Measurements from ENCODE around the gene AGAP1.
A peak's percentile ranks its signal among the peaks of the same experiment; 100 is the strongest.

Gene AGAP1

DNA sequence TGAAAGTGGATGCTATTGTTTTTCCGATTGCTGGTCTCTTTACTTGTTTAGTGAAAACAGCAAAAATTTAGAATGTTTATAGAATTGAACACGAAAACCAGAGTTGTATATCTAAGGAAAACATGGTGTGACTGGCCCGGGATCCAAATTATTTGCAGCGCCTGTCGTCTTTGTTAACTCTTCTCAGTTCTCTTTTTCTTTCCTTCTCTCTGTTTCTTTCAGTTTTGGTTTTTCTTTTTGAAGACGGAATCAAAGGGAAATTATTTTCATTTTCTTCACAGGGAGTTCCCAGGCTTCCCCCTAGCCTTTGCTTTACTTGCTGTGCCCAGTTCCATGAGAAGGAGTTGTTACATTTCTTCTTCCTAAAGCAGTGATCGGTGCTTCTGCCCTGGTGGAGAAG, 76.0 kb downstream of the AGAP1 start:
- DNase-seq (ENCODE audit: low read depth) = no peak

DNA sequence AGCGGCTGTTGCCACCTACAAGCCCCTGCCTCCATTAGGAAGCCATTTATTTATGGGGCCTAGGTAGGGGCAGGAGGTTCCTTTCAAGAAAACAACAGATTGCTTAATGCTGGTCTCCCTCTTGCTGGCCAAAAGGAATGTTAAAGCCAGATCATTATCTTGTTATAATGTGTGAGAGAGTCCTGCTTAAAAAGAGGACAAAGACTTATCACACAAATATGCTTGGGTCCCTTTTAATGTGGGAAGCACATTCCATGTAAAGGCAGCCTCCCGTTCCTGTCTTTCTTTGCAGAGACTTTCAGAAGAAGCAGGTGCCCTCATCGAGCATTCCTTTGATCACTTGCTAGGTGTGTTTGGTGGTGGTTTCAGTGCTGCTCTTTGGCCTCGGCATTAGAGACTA, 76.4 kb downstream of the AGAP1 start:
- DNase-seq (ENCODE audit: low read depth) = peak; percentile 81

DNA sequence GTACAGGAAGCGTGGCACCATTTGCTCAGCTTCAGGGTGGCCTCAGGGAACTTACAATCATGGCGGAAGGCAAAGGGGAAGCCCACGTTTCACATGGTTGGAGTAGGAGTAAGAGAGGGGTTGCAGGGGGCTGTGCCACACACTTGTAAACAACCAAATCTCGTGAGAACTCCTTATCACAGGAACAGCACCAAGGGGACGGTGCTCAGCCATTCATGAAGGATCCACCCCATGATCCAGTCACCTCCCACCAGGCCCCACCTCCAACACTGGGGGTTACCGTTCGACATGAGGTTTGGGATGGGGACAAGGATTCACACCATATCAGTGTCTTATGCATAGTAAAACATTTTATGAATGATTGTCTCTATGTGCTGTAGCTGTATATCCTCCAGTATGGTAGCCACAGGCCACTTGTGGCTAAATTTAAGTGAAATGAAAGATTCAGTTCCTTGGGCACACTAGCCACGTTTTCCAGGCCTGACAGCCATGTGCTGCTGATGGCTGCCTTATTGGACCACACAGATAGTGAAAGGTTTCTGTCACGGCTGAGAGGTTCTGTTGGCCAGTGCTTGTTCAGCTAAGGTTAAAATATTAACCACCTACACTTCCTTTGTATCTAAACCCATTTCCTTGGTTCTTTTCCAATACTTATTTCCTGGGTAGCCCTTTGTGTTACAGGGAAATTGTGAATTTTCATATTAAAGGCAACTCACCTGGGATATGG, 77.3 kb downstream of the AGAP1 start:
- no peak for DNase-seq (ENCODE audit: low read depth)

GRCh38 chr2:235572592-235572991, 78.7 kb downstream of the AGAP1 start:
- DNase-seq (ENCODE audit: low read depth) = no peak

GRCh38 chr2:235573331-235574221, 79.7 kb downstream of the AGAP1 start:
- no peak for DNase-seq (ENCODE audit: low read depth)

GRCh38 chr2:235575431-235575830, 81.6 kb downstream of the AGAP1 start:
- no peak for DNase-seq (ENCODE audit: low read depth)

- DNase-seq (ENCODE audit: low read depth) = no peak
Observed at GRCh38 chr2:235575904-235576303, 82.1 kb downstream of the AGAP1 start.

DNA sequence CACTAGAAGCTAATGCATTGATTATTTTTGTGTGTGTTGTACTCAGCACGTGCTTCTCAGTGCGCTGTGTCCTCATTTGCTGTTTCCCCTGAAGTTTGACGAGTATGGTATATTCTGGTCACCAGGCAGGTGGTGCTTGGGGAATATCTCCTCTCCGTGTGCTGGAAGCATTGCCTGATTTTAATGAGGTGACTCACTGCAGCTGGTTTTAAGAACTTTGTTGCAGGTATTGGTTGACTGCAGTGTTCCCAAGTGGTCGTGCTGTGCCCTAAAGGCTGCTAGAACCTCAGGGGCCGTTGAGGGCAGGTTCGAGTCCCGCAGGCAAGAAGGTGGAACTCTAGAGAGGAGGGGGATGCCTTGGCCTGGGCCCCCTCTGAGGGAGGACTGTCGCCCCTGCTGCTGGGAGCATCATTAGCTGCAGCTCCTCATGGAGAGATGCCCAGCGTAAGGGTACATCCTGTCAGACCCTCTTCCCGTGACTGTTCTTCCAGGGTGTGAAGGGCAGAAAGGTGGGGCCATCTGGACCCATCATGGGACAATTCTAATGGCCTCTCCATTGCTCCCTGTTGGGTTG, 82.6 kb downstream of the AGAP1 start:
- no peak for DNase-seq (ENCODE audit: low read depth)

GRCh38 chr2:235577404-235578330, 83.8 kb downstream of the AGAP1 start:
- DNase-seq (ENCODE audit: low read depth) = no peak

- DNase-seq (ENCODE audit: low read depth) = no peak
Observed at GRCh38 chr2:235579128-235579527, 85.3 kb downstream of the AGAP1 start.

- DNase-seq (ENCODE audit: low read depth) = no peak
Observed at GRCh38 chr2:235580426-235581157, 86.7 kb downstream of the AGAP1 start.

DNA sequence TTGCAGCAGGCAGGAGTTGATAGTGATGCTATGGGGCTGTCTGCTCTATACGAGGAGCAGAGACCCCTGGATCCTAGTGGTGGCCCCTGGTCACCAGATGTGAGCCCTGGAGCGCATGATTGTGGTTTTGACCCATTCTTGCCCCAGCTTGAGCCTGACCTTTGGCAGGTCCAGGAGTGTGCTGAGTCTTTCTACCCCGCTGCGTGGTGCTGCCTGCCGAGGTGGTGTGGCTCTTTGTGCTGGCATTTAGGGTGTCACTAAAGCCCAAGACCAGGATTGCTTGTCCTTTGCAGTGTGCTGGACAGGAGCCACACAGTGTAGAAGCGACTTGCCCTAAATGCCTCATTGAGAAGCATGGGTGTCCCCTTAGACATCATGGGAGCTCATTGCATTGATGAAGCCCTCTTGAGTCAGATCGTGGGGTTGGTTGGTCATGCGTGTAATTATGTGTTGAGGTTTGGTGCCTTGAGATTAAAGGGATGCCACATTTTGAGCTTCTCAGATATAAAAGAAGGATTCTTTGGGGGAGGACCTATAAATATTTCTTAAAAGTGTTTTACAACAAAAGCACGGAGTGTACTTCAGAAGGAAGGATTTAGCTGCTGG, 88.3 kb downstream of the AGAP1 start:
- no peak for DNase-seq (ENCODE audit: low read depth)

GRCh38 chr2:235582729-235583128, 88.9 kb downstream of the AGAP1 start:
- DNase-seq (ENCODE audit: low read depth) = no peak

- DNase-seq (ENCODE audit: low read depth) = no peak
Observed at GRCh38 chr2:235583144-235583543, 89.3 kb downstream of the AGAP1 start.

DNA sequence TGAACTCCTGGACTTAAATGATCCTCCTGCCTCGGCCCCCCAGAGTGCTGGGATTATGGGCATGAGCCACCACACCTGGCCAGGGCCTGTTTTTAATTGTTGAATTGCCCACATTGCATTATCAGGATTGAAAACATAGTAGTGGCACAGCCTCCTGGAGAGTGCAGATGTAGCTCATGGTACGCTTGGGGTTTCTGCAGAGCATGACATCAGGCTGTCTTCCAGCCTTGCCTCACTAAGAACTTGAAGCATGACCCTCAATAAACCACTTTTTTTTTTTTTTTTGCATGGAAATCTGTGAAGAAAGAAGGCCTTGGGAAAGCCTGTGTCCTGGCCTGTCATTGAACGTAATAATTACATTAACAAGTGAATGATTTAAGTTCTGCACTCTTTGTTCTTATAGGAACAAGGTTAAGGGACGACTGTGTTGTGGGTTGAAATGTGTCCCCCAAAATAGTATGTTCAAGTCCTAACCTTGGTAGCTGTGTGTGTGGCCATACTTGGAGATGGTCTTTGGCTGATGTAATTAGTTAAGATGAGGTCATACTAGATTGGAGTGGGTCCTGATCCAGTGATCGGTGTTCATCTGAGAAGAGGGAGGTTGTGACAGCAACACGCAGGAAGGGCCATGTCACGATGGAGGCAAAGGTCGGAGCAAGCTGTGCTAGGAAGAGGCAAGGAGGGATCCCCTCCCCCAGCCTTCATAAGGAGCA, 90.2 kb downstream of the AGAP1 start:
- no peak for DNase-seq (ENCODE audit: low read depth)

- no peak for DNase-seq (ENCODE audit: low read depth)
Observed at GRCh38 chr2:235584638-235585007, 90.8 kb downstream of the AGAP1 start.

- DNase-seq (ENCODE audit: low read depth) = no peak
Observed at GRCh38 chr2:235587202-235587601, 93.4 kb downstream of the AGAP1 start.

- no peak for DNase-seq (ENCODE audit: low read depth)
Observed at GRCh38 chr2:235588750-235589149, 94.9 kb downstream of the AGAP1 start.

DNA sequence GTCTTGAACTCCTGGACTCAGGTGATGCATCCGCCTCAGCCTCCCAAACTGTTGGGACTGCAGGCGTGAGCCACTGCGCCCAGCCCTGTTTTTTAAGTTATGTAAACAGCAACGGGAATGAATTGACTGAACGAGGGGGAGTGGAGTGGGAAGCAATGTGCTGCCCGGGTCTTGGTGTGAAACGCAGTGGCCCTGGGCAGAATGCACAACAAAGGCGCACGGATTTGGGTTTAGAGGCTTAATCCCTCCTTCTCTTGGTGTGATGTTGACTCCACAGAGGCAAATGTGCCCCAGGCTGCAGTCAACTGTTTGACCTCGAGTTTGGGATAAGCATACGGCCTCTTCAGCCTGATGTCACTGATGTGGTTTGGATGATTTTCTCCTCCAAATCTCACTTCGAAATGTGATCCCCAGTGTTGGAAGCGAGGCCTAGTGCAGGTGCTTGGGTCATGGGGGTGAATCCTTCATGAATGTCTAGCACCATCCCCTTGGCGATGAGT, 97.4 kb downstream of the AGAP1 start:
- DNase-seq (ENCODE audit: low read depth) = no peak

GRCh38 chr2:235591921-235592320, 98.1 kb downstream of the AGAP1 start:
- DNase-seq (ENCODE audit: low read depth) = peak; percentile 36

Data from EH (cell line).